Left lobe of liver (tissue), 2 donors: ENCODE results near the gene BTBD16. TPM values are rescaled to one million over a fixed set of nuclear protein-coding genes. Genes with fewer than 3 reads are reported as not detected.

Source experiments
- ATAC-seq: fragments of 200-7000 bp; cut with Tn5 transposase; one replicate; pipeline ENCODE4 v1.9.1; 2020; ENCODE audit warnings: mild to moderate bottlenecking, moderate library complexity
- DNase-seq: peaks from one replicate; pipeline ENCODE4 v3.0.0-alpha.2; 2020; ENCODE audit warnings: low spot score
- total RNA-seq: library from RNA; stranded (reverse); gene quantifications from one replicate; pipeline ENCODE4 v1.2.1, GENCODE V29; 2021
- donor health status: DM: no; HTN: no; CAD: no; lungs with moderate emphysema.
- donor health status: DM: no; HTN: yes; CAD: no.

BTBD16 gene
- total RNA-seq, 1 donor from 2014 or later: 1.5 TPM

- no peak for ATAC-seq
- no peak for DNase-seq
These were observed 67.7 kb downstream of the BTBD16 start for GRCh38 chr10:122338609-122339441.

GRCh38 chr10:122341141-122341810 lies 70.2 kb downstream of the BTBD16 start:
- DNase-seq (no peak), ATAC-seq (no peak)

GRCh38 chr10:122342293-122343134 lies 71.4 kb downstream of the BTBD16 start:
- DNase-seq (no peak), ATAC-seq (peak; percentile 89)

DNA sequence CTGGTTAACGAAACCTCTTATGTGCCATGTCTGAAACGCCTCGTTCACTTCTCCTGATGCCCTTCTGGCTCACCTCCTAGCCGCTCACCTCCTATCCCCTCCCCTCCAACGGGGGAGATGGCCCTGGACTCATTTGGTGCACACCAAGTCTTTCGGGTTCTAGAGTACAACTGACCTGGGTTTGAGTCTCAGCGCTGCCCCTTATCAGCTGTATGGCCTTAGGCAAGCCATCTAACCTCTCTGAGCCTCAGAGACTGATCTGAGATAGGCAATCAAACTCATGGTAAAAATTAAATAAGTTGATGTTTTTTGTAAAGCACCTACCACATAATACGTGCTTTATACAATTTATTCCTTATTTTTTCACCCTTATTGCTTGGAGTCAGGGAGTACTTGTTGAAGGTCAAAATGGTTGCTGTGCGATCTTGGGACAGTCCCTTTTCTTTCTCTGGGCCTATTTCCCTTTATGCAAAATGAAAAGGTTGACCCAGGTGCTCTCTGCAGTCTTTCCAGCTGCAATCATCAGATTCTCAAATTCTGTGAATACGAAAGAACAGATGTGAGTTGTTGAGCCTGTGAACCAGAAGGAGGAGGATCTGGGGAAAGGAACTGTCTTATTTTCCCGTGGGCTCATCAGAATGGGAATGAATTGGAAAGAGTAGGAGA lies 72.2 kb downstream of the BTBD16 start:
- DNase-seq (no peak), ATAC-seq (no peak)

DNA sequence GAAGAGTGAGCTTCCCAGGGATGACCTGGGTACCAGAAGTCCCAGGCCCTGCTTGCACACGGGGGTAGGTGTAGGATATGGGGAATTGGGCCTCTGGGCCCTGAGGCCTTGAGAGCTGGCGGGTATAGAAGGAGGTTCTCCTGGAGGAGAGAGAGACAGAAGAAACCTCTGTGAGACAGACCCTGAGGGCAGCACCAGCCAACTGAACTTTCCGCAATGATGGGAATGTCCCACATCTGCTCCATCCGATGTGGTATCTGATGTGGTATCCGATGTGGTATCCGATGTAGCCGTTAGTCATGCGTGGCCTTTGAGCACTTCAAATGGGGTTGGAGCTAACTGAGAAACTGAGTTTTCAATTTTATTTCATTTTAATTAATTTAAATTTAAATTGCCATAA lies 72.8 kb downstream of the BTBD16 start:
- DNase-seq (no peak), ATAC-seq (no peak)

GRCh38 chr10:122344741-122345258 lies 73.7 kb downstream of the BTBD16 start:
- DNase-seq (no peak), ATAC-seq (peak; percentile 38)

- DNase-seq (no peak), ATAC-seq (no peak)
These were observed 75.3 kb downstream of the BTBD16 start for GRCh38 chr10:122346326-122346950.

- no peak for DNase-seq
- no peak for ATAC-seq
These were observed 76.2 kb downstream of the BTBD16 start for GRCh38 chr10:122347170-122347841.

DNA sequence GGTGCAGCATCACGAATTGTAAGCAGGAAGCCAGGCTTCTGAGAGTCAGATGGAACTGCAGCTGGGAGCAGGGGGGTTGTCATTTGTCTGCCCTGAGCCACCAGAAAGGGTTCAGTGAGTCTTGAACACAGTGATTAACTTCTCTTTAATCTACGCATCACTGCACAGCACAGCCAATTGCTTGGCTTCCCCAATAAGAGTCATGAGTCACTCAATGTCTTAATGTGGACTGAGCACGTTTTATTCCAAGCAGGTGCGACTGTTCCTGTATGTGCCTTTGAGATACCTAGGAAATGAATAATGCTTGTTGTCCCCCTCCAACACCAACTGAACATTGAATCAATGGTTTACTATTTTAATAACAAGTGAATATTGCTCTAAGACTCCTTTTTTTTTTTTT lies 77.4 kb downstream of the BTBD16 start:
- ATAC-seq (no peak), DNase-seq (no peak)

GRCh38 chr10:122348935-122349361 lies 77.9 kb downstream of the BTBD16 start:
- DNase-seq: no peak
- peak; percentile 65 for ATAC-seq

DNA sequence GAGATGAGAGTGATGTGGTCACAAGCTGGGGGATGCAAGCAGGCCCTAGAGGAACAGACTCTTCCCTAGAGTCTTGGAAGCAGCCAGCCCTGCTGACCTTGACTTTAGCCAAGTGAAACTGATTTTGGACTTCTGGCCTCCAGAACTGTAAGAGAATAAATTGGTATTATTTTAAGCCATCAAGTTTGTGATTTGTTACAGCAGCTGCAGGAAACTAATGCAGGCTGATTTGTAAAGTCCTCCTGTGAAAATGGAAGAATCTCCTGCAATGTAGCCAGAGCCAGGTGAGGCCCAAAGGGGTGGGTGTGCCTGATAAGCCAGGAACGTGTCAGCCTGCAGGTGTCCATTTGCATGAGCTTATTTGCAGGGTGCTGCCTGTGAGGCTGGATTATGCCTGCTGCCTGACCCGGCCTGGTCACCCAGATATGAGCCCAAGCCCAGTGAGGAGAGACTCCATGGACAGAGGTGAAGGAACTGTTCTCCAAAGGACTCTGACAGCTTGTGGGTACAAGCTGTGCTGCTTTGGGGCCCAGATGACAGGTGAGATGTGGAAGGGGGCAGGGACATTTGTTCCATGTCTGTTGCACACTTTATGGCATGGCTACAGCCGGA lies 78.8 kb downstream of the BTBD16 start:
- DNase-seq (no peak), ATAC-seq (no peak)

DNA sequence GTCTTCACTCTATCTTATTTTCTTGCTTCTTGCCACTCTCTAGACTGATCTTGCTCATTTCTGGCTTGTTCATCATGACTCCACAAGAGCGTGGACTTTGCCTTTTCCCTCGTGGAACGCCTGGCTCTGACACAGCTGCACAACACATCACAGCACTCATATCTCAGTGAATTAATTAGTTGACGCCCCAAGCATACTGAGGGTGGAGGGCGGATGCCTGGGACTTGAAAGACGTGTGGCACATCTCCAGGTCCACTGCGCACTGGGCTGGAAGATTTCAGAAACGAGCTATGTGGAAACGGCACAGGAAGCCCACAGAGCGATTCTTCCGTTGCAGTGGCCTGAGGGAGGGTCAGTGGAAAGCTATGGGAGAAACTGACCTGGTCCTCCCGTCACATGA lies 79.8 kb downstream of the BTBD16 start:
- ATAC-seq (peak; percentile 73), DNase-seq (no peak)

DNA sequence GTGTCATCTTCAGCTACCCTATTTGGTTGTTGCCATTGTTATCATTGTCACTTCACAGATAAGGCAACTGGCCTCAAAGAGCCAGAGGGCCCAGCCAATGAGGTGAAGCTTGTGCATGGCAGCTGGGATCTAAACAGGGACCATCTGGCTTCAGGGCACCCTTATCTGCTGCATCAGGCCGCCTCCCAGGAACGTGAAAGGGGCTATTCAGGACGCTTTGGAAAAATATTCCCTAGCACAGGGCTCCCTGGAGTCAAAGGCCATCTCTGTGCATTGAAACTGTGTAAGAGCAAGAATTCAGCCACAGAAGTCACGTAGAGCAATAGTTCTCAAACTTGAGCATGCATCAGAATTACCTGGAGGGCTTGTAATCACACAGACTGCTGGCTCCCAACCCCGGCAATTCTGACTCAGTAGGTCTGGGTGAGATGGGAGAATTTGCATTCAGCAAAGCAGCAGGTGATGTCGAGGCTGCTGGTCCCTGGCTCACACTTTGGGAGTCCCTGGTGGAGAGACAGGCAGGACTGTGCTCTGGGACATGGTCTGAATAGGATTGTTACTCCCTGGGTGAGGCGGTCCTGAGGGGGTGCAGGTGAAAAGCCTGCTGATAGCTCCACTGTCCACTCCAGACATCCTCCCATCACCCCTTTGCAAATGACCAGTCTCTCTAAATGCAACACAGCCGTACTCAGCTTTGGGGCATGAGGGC lies 81.9 kb downstream of the BTBD16 start:
- DNase-seq: no peak
- ATAC-seq: no peak

DNA sequence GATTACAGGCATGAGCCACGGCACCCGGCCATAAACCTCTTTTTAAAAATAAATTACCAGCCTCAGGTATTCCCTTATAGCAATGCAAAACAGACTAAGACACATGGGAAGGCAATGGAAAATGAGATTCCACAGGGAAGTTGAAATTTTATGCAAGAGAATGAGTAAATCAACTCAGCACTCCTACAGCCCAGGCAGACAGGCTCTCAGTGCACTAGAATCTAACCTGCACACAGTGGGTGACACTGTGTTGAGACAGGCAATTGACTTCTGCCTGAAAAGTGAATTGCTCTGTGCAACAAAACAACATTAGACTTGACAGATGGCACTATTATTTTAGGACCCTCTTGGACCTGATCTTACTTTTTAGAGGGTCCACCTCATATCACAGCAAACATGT lies 83.3 kb downstream of the BTBD16 start:
- DNase-seq (no peak), ATAC-seq (no peak)

DNA sequence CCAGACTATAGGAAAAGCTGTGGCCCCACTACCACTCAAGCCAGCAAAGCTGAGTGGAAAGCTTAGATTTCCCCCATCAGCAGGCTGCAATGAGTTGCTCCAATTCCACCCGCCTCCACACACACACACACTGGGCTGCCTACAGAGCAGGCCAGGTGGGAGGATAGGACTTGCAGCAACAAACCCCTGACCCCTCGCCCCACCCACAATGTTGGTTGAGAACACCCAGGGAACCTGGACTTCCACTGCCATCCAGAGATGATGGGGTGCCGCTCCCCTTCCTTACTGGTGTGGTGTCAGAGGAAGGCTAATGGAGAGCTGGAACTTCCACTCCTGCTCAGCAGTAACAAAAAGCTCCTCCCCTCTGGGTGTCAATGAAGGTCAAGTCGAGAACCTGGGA lies 86.6 kb downstream of the BTBD16 start:
- DNase-seq: peak; percentile 18
- no peak for ATAC-seq

DNA sequence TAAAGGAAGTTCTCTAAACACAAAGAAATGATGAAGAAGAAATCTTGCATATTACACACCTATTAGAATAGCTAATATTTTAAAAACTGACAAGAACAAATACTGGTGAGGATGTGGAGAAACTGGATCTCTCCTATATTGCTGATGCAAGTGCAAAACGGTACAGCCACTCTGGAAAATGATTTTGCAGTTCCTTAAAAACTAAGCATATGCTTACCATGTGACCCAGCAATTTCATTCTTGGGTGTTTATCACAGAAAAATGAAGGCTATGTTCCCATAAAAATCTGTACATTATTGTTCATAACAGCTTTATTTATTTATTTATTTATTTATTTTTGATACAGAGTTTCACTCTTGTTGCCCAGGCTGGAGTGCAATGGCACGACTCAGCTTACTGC lies 88.5 kb downstream of the BTBD16 start:
- ATAC-seq (no peak), DNase-seq (no peak)

DNA sequence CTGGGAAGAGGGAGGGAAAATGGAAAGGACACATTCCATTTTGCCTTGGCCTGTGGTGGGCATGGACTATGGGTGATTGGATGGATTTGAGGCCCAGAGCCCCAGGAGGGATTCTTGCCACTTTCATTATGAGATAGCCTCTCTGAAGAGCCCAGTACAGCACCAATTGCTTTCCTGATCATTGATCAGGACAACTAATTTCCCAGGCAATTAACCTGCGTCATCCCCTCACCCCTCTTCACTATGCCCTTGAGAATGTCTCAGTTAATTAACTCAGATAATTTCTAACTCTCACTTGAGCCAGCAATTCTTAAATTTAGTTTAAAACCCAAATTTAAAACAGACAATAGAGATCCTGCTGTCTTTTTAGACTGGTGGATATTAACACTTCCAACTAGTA lies 90.0 kb downstream of the BTBD16 start:
- DNase-seq (no peak), ATAC-seq (no peak)

- DNase-seq (peak; percentile 26), ATAC-seq (no peak)
These were observed 91.0 kb downstream of the BTBD16 start for GRCh38 chr10:122362031-122362592.
